WI38 (cell line): ENCODE data around the gene PRSS33.

Source experiments
- H3K4me3 ChIP-seq: 2 replicates; pipeline ENCODE4 v1.5.1; 2011; ENCODE audit warnings: low read depth, mild to moderate bottlenecking, control low read depth, low read length
- CTCF ChIP-seq: IDR thresholded peaks from 2 replicates; pipeline ENCODE4 v1.5.1; 2012; ENCODE audit warnings: low read depth, mild to moderate bottlenecking, control low read depth, low read length

The PRSS33 gene

GRCh38 chr16:2815299-2815771, 28.0 kb upstream of the PRSS33 start:
- no peak for TF ChIP-seq CTCF
- no peak overlapping the region for H3K4me3 ChIP-seq

- no peak overlapping the region for H3K4me3 ChIP-seq
- no peak for TF ChIP-seq CTCF
These were observed 27.4 kb upstream of the PRSS33 start for GRCh38 chr16:2814551-2815298.

GRCh38 chr16:2813771-2814221, 26.4 kb upstream of the PRSS33 start:
- no peak overlapping the region for H3K4me3 ChIP-seq
- TF ChIP-seq CTCF: no peak

GRCh38 chr16:2811703-2812471, 24.5 kb upstream of the PRSS33 start:
- no peak overlapping the region for H3K4me3 ChIP-seq
- TF ChIP-seq CTCF: no peak

GRCh38 chr16:2810651-2811050, 23.3 kb upstream of the PRSS33 start:
- no peak for TF ChIP-seq CTCF

GRCh38 chr16:2809149-2809760, 21.9 kb upstream of the PRSS33 start:
- TF ChIP-seq CTCF: no peak
- H3K4me3 ChIP-seq: no peak overlapping the region

More at GRCh38 chr16:2810651-2811050, 23.3 kb upstream of the PRSS33 start:
- no peak overlapping the region for H3K4me3 ChIP-seq
